Neutrophil (primary cell): ENCODE measurements around the gene POLN.

Experiments
- H3K27ac ChIP-seq: fragments of 200-600 bp; sonication (generic); 2 replicates; pipeline ENCODE4 v1.5.1; 2016; ENCODE audit warnings: mild to moderate bottlenecking, moderate library complexity
- H3K27me3 ChIP-seq: fragments of 200-600 bp; sonication (generic); 2 replicates; pipeline ENCODE4 v1.6.0; 2016; ENCODE audit warnings: mild to moderate bottlenecking
- H3K36me3 ChIP-seq: fragments of 200-600 bp; sonication (generic); 2 replicates; pipeline ENCODE4 v1.5.1; 2017
- H3K4me1 ChIP-seq, 2 experiments: fragments of 200-600 bp in 1 of 2; sonication (generic) in 1 of 2; 1 replicate in 1 of 2; 2 replicates in 1 of 2; pipeline versions ENCODE4 v1.5.1 to v1.6.1; 2013 to 2016; ENCODE audit warnings: low read depth in 1 of 2, low read length in 1 of 2, mild to moderate bottlenecking in 1 of 2, moderate library complexity in 1 of 2; ENCODE audit not compliant: control insufficient read depth in 1 of 2, insufficient read depth in 1 of 2
- H3K4me3 ChIP-seq, 2 experiments: fragments of 200-600 bp in 1 of 2; sonication (generic) in 1 of 2; 1 replicate in 1 of 2; 2 replicates in 1 of 2; pipeline ENCODE4 v1.5.1; 2013 to 2016; ENCODE audit warnings: low read depth in 1 of 2, low read length in 1 of 2, mild to moderate bottlenecking in 1 of 2, moderate library complexity in 1 of 2
- H3K9me3 ChIP-seq: fragments of 200-600 bp; sonication (generic); 2 replicates; pipeline ENCODE4 v1.5.1; 2016
- CTCF ChIP-seq: fragments of 200-600 bp; sonication (generic); IDR thresholded peaks from 2 replicates; pipeline ENCODE4 v1.5.1; 2016; ENCODE audit warnings: antibody characterized with exemption

POLN gene

GRCh38 chr4:2116687-2117400 is 125.1 kb downstream of the POLN start:
- Histone ChIP-seq H3K36me3 (no peaks in the 10 kb centered on the region), H3K9me3 (no peaks in the 10 kb centered on the region), H3K4me3 (no peak overlapping the region), H3K27ac (no peak overlapping the region), H3K4me1 (no peaks in the 10 kb centered on the region), H3K27me3 (peaks cover 24% of the 10 kb centered on the region)
- TF ChIP-seq CTCF = no peak

GRCh38 chr4:2105559-2105958 is 136.4 kb downstream of the POLN start:
- H3K27ac ChIP-seq = no peak overlapping the region
- no peaks in the 10 kb centered on the region for H3K9me3 ChIP-seq
- no peak for TF ChIP-seq CTCF
- no peaks in the 10 kb centered on the region for H3K4me1 ChIP-seq
- H3K27me3 ChIP-seq = peaks cover 55% of the 10 kb centered on the region
- H3K36me3 ChIP-seq = no peaks in the 10 kb centered on the region
- no peak overlapping the region for H3K4me3 ChIP-seq

GRCh38 chr4:2104556-2105345 is 137.2 kb downstream of the POLN start:
- no peak overlapping the region for H3K4me3 ChIP-seq
- no peak for TF ChIP-seq CTCF

GRCh38 chr4:2103843-2104547 is 137.9 kb downstream of the POLN start:
- Histone ChIP-seq H3K4me3 (no peak overlapping the region), H3K4me1 (no peaks in the 10 kb centered on the region), H3K27ac (no peak overlapping the region), H3K36me3 (no peaks in the 10 kb centered on the region), H3K9me3 (no peaks in the 10 kb centered on the region), H3K27me3 (peaks cover 56% of the 10 kb centered on the region)
- TF ChIP-seq CTCF = no peak

More at GRCh38 chr4:2104556-2105345, 137.2 kb downstream of the POLN start:
- H3K27me3 ChIP-seq = peaks cover 56% of the 10 kb centered on the region
- no peaks in the 10 kb centered on the region for H3K36me3 ChIP-seq
- no peak overlapping the region for H3K27ac ChIP-seq
- no peaks in the 10 kb centered on the region for H3K4me1 ChIP-seq
- H3K9me3 ChIP-seq = no peaks in the 10 kb centered on the region

GRCh38 chr4:2103127-2103842 is 138.6 kb downstream of the POLN start:
- Histone ChIP-seq H3K27ac (no peak overlapping the region), H3K4me3 (no peak overlapping the region), H3K27me3 (peaks cover 49% of the 10 kb centered on the region), H3K9me3 (no peaks in the 10 kb centered on the region), H3K4me1 (no peaks in the 10 kb centered on the region), H3K36me3 (no peaks in the 10 kb centered on the region)
- no peak for TF ChIP-seq CTCF
